ENCODE results near the gene KRTAP4-8. TPM values are rescaled to one million over a fixed set of nuclear protein-coding genes. Genes with fewer than 3 reads are reported as not detected.
A peak's percentile ranks its signal among the peaks of the same experiment; 100 is the strongest.
"Not testable (repeated sequence)": the region's sequence is repeated elsewhere in the genome, so short reads cannot be mapped to it uniquely, and the experiment has no call there.

Gene KRTAP4-8
- polyA plus RNA-seq, 10 donors = not detected

DNA sequence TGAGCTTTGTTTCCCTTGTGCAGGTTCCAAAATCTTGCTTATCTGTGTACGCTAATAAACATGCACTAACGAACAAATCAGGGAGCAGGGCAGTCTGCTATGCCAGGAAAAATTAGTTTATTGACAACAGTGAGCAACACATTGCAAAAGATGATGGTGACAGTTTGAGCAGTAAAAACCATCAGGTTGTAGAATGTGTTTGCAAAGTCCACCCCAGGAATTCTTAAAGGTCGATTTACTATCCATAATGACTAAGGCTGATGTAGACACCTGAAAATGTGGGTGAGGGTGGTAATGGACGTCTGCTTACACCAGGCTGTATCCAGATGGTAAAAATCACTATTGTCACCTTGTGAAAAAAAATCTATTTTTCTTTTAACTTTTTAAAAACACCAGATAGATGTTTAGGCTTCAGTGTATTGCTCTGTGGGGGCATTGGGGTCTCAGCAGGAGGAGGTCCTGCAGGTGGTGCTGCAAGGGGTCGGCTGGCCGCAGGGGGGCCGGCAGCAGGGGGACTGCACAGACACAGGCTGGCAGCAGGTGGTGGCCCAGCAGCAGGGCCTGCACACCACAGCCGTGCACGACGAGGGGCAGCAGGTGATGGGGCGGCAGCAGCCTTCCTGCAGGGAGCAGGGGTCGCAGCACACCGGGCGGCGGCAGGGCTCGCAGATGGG lies 32.8 kb downstream of the KRTAP4-8 start:
- not testable (repeated sequence) for DNase-seq

DNA sequence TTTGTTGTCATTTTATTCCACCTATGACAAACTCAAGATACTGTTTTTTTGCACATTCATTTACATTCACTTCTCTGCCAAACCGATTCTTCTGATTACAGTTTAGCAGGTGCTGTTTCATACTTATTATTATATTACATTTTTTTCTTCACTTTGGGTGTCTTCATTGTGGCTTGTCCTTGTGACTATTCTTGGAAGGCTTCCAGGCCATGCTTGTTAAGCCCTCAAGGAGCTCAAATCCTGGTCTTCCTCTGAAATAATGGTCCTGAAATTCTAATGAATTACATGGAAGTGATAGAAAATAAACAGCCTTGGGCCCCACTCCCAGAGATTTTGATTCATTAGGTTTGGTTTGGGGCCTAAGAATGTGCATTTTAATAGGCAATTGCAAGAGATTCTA lies 33.6 kb downstream of the KRTAP4-8 start:
- DNase-seq = no peak

DNA sequence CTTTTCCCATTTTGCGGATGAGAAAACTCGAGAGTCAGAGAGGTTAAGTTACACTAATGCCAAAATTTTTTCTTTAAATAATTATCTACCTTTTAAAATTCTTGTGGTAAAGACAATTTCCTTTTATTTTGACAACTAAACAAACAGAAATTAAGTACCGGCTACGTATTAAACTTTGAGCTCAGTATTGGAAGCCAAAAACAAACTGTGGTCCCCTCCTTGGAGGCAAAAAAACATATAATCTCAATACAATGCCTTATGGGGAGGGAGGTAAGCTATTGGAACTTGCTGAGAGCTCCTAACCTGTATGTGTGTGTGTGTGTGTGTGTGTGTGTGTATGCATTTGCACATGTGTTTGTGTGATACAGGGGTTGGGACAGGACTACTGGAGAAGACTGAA lies 34.5 kb downstream of the KRTAP4-8 start:
- no peak for DNase-seq

DNA sequence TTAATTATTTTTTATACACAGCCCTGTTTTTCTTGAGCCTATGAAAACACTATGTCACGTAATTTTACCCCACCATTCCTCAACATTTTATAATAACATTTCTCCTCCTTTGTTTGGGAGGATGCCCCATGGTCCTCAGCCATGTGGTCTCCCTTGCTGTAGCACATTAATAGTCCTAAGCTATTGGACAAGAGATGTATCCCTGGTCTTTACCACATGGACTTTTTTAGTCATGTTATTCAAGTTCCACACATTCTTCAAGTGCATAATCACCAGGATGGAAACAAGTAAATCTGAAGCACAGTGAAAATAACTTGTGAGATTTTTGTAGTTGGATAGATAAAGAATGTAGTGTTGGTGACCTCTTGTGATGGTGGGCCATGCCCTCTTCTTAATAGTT lies 36.0 kb downstream of the KRTAP4-8 start:
- peak in 1 of 3 donors; percentile 93 for DNase-seq

DNA sequence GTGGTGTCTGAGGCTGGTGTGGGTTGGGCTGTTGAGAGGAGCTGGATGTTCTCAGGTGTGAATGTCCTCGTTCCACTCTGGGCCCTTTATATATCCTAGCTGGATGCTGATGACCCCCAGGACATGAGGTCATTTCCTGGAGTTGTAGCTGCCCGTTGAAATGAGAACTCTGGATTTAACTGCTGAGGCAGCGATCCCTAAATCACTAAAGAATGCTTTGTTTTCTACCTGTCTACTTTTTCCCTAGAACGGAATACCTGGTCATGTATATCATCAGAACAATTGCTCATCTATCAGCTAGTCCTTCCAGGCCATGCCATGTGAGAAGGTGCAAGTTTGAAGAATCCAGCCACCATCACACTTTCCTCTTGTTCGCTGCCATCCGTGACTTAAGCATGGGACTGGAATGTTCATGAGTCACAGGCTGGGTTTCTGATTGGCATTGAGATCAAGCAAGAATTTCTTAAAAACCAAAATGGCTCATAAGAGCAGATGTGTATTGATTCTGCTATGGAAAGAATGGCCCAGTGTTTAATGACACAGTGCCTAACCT lies 37.8 kb downstream of the KRTAP4-8 start, which contains the start of gene KRTAP2-3:
TSS of gene KRTAP2-3 (minus strand) at position 63 of the 553 bp plus-strand sequence. CDS start 64 bp downstream, outside the sequence.
- DNase-seq = peak in 1 of 3 donors; percentile 92

GRCh38 chr17:41059276-41060051 lies 38.5 kb downstream of the KRTAP4-8 start:
- DNase-seq = peak in 1 of 3 donors; percentile 83

DNA sequence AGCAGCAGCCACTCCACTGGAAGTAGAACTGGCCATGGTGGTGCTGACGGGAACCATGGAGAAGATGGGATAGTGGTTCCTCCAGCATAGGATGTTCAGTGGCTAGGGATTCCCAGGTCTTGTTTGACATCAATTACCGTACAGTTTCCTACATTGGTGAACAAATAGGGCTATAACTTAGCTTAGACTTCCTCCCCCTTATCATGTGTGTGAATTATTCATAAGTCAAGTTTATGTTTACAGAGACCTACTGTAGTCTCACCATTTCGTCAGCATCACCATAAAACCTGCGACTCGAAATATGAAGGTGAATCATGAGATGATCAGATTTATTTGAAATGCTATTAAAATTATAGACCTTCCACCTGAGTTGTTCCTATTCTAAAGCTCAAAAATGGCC lies 39.2 kb downstream of the KRTAP4-8 start:
- no peak for DNase-seq

DNA sequence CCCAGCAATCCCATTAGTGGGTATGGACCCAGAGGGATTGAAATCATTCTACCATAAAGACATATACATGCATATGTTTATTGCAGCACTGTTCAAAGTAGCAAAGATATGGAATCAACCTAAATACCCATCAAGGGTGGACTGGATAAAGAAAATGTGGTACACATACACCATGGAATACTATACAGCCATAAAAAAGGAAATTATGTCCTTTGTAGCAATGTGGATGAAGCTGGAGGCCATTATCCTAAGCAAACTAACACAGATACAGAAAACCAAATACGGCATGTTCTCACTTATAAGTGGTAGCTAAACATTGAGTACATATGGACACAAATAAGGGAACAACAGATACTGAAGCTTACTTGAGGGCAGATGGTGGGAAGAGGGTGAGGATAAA lies 40.4 kb downstream of the KRTAP4-8 start:
- no peak for DNase-seq

DNA sequence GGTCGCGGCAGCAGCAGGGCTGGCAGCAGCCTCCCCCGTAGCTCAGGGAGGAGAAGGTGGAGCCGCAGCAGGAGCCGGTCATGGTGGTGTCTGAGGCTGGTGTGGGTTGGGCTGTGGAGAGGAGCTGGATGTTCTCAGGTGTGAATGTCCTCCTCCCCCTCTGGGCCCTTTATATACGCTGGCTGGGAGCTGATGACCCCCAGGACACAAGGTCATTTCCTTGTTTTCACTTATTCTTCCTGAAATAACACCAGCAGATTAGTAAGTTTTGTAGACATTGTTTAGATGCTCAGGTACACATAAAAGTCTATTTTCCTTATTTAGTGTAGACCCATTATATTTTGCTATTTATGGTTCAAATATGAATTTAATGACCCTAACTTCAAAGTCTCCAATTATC lies 42.8 kb downstream of the KRTAP4-8 start, which contains the start of gene KRTAP2-2:
TSS of gene KRTAP2-2 (minus strand) at position 101 of the 400 bp plus-strand sequence. CDS start at position 82, 19 bp downstream.
- DNase-seq = not testable (repeated sequence)

DNA sequence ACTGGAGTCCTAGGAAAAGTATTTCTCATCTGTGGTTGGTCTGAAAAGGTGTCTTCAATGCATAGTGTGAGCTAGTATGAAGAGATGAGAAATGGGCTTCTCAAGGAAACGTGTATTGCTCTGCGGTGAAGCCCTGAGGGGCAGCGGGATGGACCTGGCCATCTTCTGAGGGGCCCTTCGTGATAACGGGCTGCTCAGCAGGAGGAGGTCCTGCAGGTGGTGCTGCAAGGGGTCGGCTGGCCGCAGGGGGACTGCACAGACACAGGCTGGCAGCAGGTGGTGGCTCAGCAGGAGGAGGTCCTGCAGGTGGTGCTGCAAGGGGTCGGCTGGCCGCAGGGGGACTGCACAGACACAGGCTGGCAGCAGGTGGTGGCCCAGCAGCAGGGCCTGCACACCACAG lies 43.4 kb downstream of the KRTAP4-8 start:
- DNase-seq = not testable (repeated sequence)

DNA sequence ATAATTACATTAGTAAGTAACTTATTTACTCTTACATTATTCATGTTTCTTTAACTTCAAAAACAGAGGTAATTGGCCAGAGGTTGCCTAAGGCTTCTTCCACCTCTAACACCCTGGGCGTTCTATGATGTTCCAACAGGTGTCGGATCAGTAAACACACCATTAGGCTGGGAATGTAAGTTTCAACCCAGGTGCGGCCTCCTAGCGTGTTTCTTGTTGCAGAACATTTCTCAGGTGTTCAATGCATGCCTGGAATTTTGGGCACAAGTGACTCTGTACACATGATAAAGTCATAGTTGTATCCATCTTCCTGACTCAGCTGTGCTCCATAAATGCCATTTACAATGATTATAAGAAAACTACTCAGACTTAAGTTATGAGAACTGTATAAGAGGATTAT lies 43.9 kb downstream of the KRTAP4-8 start:
- no peak for DNase-seq

DNA sequence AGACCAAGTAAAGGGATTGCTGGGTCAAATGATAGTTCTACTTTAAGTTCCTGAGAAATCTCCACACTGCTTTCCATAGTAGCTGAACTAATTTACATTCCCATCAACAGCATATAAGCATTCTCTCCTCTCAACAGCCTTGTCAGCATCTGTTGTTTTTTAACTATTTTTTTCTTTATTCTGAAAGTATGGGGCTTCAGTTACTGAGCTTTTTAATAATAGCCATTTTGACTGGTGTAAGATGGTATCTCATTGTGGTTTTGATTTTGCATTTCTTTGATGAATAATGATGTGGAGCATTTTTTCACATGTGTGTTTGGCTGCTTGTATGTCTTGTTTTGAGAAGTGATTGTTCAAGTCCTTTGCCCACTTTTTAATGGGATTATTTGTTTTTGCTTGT lies 45.4 kb downstream of the KRTAP4-8 start:
- peak in 1 of 3 donors; percentile 25 for DNase-seq

DNA sequence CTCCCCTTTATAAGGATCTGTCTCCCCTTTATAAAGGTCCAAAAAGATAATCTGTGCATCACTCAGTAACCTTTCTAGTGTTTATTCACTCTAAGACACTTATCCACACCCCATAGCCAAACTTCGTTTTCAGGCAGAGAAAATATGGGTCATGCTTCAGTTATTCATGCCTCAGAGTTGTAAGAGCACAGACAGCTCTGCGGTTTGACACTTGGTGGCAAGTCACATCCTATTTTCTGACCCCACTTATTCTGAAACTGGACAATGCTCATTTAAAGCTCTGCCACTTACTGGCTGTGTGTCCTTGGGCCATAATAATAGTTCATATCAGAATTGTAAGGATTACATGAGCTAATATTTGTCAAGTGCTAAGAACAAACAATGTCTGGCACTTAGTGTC lies 48.8 kb downstream of the KRTAP4-8 start:
- DNase-seq = no peak

DNA sequence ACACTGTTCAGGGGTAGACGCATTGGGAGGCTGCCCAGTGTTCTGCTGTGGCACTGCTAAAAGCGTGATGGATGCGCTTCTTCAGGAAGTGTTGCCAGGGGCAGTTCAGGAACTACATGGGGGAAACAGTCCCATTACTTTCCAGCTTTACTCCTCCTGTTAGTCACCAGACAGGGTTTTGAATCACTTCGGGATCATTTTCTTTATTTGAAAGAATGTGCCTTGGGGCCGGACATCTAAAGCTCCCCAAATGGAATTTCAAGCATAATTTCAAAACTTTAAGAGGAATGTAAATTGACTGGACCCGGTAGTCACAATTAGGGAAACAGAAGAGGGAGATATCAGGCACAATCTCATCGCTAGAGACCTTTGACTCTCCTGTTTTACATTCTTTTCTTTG lies 49.5 kb downstream of the KRTAP4-8 start:
- peak in 1 of 3 donors; percentile 25 for DNase-seq

Other genes starting within 250 kb of the KRTAP4-8 start
- gene KRT12, start 230.9 kb downstream of the KRTAP4-8 start, polyA plus RNA-seq (ENCODE audit: insufficient read length in 10 of 10) = under 1 TPM in 7 of 10 donors, not detected in 3; 0.08 to 0.76 (median 0.27) TPM
- gene KRT20, start 212.9 kb downstream of the KRTAP4-8 start, polyA plus RNA-seq (ENCODE audit: insufficient read length in 10 of 10) = under 1 TPM in 4 of 10 donors, not detected in 6; 0.13 to 0.24 (median 0.21) TPM
- gene KRT23, start 160.5 kb downstream of the KRTAP4-8 start, polyA plus RNA-seq (ENCODE audit: insufficient read length in 10 of 10) = 1 to 10 TPM in 2 of 10 donors, under 1 TPM in 5, not detected in 3; 0.16 to 2.7 (median 0.22) TPM
- gene KRT39, start 131.2 kb downstream of the KRTAP4-8 start, polyA plus RNA-seq (ENCODE audit: insufficient read length in 10 of 10) = 1 to 10 TPM; 2.9 to 9.6 (median 5.2) TPM
- gene KRT40, start 113.8 kb downstream of the KRTAP4-8 start, polyA plus RNA-seq (ENCODE audit: insufficient read length in 10 of 10) = 10 to 100 TPM in 6 of 10 donors, 1 to 10 TPM in 4; 3.5 to 18.2 (median 10.4) TPM
- gene KRTAP3-3, start 104.0 kb downstream of the KRTAP4-8 start, polyA plus RNA-seq (ENCODE audit: insufficient read length in 10 of 10) = not detected
- gene KRTAP3-2, start 98.2 kb downstream of the KRTAP4-8 start, polyA plus RNA-seq (ENCODE audit: insufficient read length in 10 of 10) = under 1 TPM in 9 of 10 donors, not detected in 1; 0.29 to 0.91 (median 0.58) TPM
- not detected for gene KRTAP3-1, start 89.0 kb downstream of the KRTAP4-8 start, polyA plus RNA-seq (ENCODE audit: insufficient read length in 10 of 10)
- not detected for gene KRTAP1-5, start 70.9 kb downstream of the KRTAP4-8 start, polyA plus RNA-seq (ENCODE audit: insufficient read length in 10 of 10)
- not detected for gene KRTAP1-4, start 67.9 kb downstream of the KRTAP4-8 start, polyA plus RNA-seq (ENCODE audit: insufficient read length in 10 of 10)
- gene KRTAP1-3, start 63.3 kb downstream of the KRTAP4-8 start, polyA plus RNA-seq (ENCODE audit: insufficient read length in 10 of 10) = under 1 TPM in 1 of 10 donors, not detected in 9; 0.25 TPM
- not detected for gene KRTAP1-1, start 56.7 kb downstream of the KRTAP4-8 start, polyA plus RNA-seq (ENCODE audit: insufficient read length in 10 of 10)
- gene KRTAP2-1, start 50.8 kb downstream of the KRTAP4-8 start, polyA plus RNA-seq (ENCODE audit: insufficient read length in 10 of 10) = not detected
- not detected for gene KRTAP2-2, start 42.9 kb downstream of the KRTAP4-8 start, polyA plus RNA-seq (ENCODE audit: insufficient read length in 10 of 10)
- not detected for gene KRTAP2-3, start 38.0 kb downstream of the KRTAP4-8 start, polyA plus RNA-seq (ENCODE audit: insufficient read length in 10 of 10)
- gene KRTAP2-4, start 32.3 kb downstream of the KRTAP4-8 start, polyA plus RNA-seq (ENCODE audit: insufficient read length in 10 of 10) = not detected
- gene KRTAP4-7, start 14.0 kb downstream of the KRTAP4-8 start, polyA plus RNA-seq (ENCODE audit: insufficient read length in 10 of 10) = not detected
- not detected for gene KRTAP4-16, start 4.1 kb upstream of the KRTAP4-8 start, polyA plus RNA-seq (ENCODE audit: insufficient read length in 10 of 10)
- gene KRTAP4-9, start 7.2 kb upstream of the KRTAP4-8 start, polyA plus RNA-seq (ENCODE audit: insufficient read length in 10 of 10) = not detected
- gene KRTAP4-11, start 20.2 kb upstream of the KRTAP4-8 start, polyA plus RNA-seq (ENCODE audit: insufficient read length in 10 of 10) = not detected
- not detected for gene KRTAP4-12, start 26.0 kb upstream of the KRTAP4-8 start, polyA plus RNA-seq (ENCODE audit: insufficient read length in 10 of 10)
- not detected for gene KRTAP4-6, start 42.4 kb upstream of the KRTAP4-8 start, polyA plus RNA-seq (ENCODE audit: insufficient read length in 10 of 10)
- gene KRTAP4-5, start 51.7 kb upstream of the KRTAP4-8 start, polyA plus RNA-seq (ENCODE audit: insufficient read length in 10 of 10) = not detected
- gene KRTAP4-4, start 62.6 kb upstream of the KRTAP4-8 start, polyA plus RNA-seq (ENCODE audit: insufficient read length in 10 of 10) = not detected
- gene KRTAP4-3, start 70.1 kb upstream of the KRTAP4-8 start, polyA plus RNA-seq (ENCODE audit: insufficient read length in 10 of 10) = not detected
- not detected for gene KRTAP4-2, start 80.1 kb upstream of the KRTAP4-8 start, polyA plus RNA-seq (ENCODE audit: insufficient read length in 10 of 10)
- gene KRTAP4-1, start 86.8 kb upstream of the KRTAP4-8 start, polyA plus RNA-seq (ENCODE audit: insufficient read length in 10 of 10) = not detected
- not detected for gene KRTAP9-1, start 91.7 kb upstream of the KRTAP4-8 start, polyA plus RNA-seq (ENCODE audit: insufficient read length in 10 of 10)
- not detected for gene KRTAP9-2, start 128.5 kb upstream of the KRTAP4-8 start, polyA plus RNA-seq (ENCODE audit: insufficient read length in 10 of 10)
- gene KRTAP9-3, start 134.3 kb upstream of the KRTAP4-8 start, polyA plus RNA-seq (ENCODE audit: insufficient read length in 10 of 10) = not detected
- gene KRTAP9-8, start 139.9 kb upstream of the KRTAP4-8 start, polyA plus RNA-seq (ENCODE audit: insufficient read length in 10 of 10) = not detected
- gene KRTAP9-4, start 151.5 kb upstream of the KRTAP4-8 start, polyA plus RNA-seq (ENCODE audit: insufficient read length in 10 of 10) = not detected
- not detected for gene KRTAP9-9, start 157.2 kb upstream of the KRTAP4-8 start, polyA plus RNA-seq (ENCODE audit: insufficient read length in 10 of 10)
- gene KRTAP9-6, start 167.2 kb upstream of the KRTAP4-8 start, polyA plus RNA-seq (ENCODE audit: insufficient read length in 10 of 10) = under 1 TPM in 5 of 10 donors, not detected in 5; 0.15 to 0.30 (median 0.27) TPM
- gene KRTAP9-7, start 177.6 kb upstream of the KRTAP4-8 start, polyA plus RNA-seq (ENCODE audit: insufficient read length in 10 of 10) = not detected
- not detected for gene KRTAP29-1, start 204.7 kb upstream of the KRTAP4-8 start, polyA plus RNA-seq (ENCODE audit: insufficient read length in 10 of 10)
- not detected for gene KRTAP16-1, start 211.2 kb upstream of the KRTAP4-8 start, polyA plus RNA-seq (ENCODE audit: insufficient read length in 10 of 10)
- not detected for gene KRTAP17-1, start 217.6 kb upstream of the KRTAP4-8 start, polyA plus RNA-seq (ENCODE audit: insufficient read length in 10 of 10)

All from muscle of back (tissue), 11 donors.